ENCODE measurements around the gene DOK5.

- TF ChIP-seq CTCF (IDR thresholded peaks at IDR 0.05; ENCODE audit: insufficient read depth, low read length, poor library complexity, severe bottlenecking) (no peak), EZH2phosphoT487 (conservative IDR thresholded peaks at IDR 0.05; ENCODE audit: low read length) (no peak)
These were observed 174.8 kb downstream of the DOK5 start for GRCh38 chr20:54650052-54650719.

Data from SU-DHL-6 (cell line).